Measurements from ENCODE around the gene SERTAD3.

Gene SERTAD3

GRCh38 chr19:40403262-40403984, 40.7 kb downstream of the SERTAD3 start:
- no peaks in the 10 kb centered on the region for H3K27me3 ChIP-seq (ENCODE audit: control insufficient read depth, low read length)
- no peaks in the 10 kb centered on the region for H3K36me3 ChIP-seq (ENCODE audit: control insufficient read depth, low read length)
- peak overlapping the region; percentile 66 for H3K4me2 ChIP-seq (ENCODE audit: low read length)
- TF ChIP-seq CTCF (IDR thresholded peaks at IDR 0.05; ENCODE audit: low read depth, low read length, poor library complexity, severe bottlenecking) (no peak), EZH2phosphoT487 (IDR thresholded peaks at IDR 0.05; ENCODE audit: borderline replicate concordance, low read length) (no peak)
- no peaks in the 10 kb centered on the region for H3K79me2 ChIP-seq (ENCODE audit: control insufficient read depth, low read length)
- no peaks in the 10 kb centered on the region for H4K20me1 ChIP-seq (ENCODE audit: control insufficient read depth, insufficient read depth, low read depth, low read length)
- H3F3A ChIP-seq (ENCODE audit: control insufficient read depth, insufficient read depth), result no peaks in the 10 kb centered on the region
- H3K4me1 ChIP-seq (ENCODE audit: control insufficient read depth, low read length), result peaks cover 20% of the 10 kb centered on the region
- peak overlapping the region; percentile 67 for H3K4me3 ChIP-seq (ENCODE audit: low read length)
- H3K9me3 ChIP-seq (ENCODE audit: control insufficient read depth, insufficient read depth, low read length), result no peaks in the 10 kb centered on the region
- no peak overlapping the region for H3K27ac ChIP-seq (ENCODE audit: low read depth, low read length)
- no peaks in the 10 kb centered on the region for H3K9me2 ChIP-seq (replicated peaks; ENCODE audit: control insufficient read depth, low read length)

DNA sequence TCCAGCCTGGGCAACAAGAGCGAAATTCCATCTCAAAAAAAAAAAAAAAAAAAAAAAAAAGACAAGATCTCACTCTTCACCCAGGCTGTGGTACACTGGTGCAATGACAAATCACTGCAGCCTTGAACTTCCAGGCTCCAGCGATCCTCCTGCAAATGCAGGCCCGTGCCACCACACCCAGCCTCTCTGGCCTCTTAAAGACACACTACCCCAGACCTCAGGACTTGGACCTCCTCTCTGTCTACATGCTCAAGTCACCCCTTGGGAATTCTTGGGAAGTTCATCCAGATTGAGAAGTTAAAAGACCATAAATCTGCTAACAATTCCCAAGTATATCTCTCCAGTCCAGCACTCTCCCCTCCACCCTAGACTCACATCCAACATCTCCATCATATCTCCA, 43.6 kb downstream of the SERTAD3 start:
- Histone ChIP-seq H3K27ac (ENCODE audit: low read depth, low read length) (no peak overlapping the region), H3K4me2 (ENCODE audit: low read length) (no peak overlapping the region), H3K4me1 (ENCODE audit: control insufficient read depth, low read length) (peaks cover 11% of the 10 kb centered on the region), H3K36me3 (ENCODE audit: control insufficient read depth, low read length) (no peaks in the 10 kb centered on the region), H3K79me2 (ENCODE audit: control insufficient read depth, low read length) (no peaks in the 10 kb centered on the region), H3K27me3 (ENCODE audit: control insufficient read depth, low read length) (no peaks in the 10 kb centered on the region), H3K9me3 (ENCODE audit: control insufficient read depth, insufficient read depth, low read length) (no peaks in the 10 kb centered on the region), H4K20me1 (ENCODE audit: control insufficient read depth, insufficient read depth, low read depth, low read length) (no peaks in the 10 kb centered on the region), H3K4me3 (ENCODE audit: low read length) (no peak overlapping the region), H3F3A (ENCODE audit: control insufficient read depth, insufficient read depth) (no peaks in the 10 kb centered on the region), H3K9me2 (replicated peaks; ENCODE audit: control insufficient read depth, low read length) (no peaks in the 10 kb centered on the region)
- TF ChIP-seq EZH2phosphoT487 (IDR thresholded peaks at IDR 0.05; ENCODE audit: borderline replicate concordance, low read length) (no peak), CTCF (IDR thresholded peaks at IDR 0.05; ENCODE audit: low read depth, low read length, poor library complexity, severe bottlenecking) (no peak)

DNA sequence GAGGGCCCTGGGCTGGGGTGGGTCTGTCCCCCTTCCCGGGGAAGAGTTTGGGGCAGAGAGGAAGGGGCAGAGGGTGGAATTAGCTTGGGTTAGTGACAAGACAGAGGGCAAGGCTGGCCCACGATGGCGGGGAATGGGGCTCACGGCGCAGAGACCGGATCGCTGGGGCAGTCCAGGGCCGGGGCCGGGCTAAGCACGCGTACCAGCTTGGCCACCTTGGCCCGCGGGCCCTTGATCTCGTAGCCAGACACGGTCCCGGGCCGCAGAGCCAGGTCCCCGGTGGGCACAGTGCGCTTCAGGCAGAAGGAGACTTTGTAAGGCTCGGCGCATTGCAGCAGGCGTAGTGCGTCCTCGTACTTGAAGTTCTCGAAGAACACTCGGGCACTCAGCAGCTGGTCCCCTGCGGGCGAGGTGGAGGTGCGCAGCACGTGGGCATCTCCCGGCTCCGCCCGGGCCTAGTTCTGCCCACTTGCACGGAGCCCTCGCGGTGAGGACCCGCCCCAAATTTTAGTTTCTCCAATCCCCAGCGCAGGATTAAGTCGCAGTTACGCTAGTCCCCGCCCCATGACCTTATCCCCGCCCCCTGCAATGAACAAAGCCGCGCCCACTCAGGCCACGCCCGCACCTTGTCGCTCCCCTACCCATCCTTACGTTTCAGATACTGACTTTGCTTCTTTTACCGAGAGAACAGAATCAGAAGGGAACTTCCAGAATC, 45.6 kb downstream of the SERTAD3 start:
- Histone ChIP-seq H3K9me3 (ENCODE audit: control insufficient read depth, insufficient read depth, low read length) (no peaks in the 10 kb centered on the region), H3K4me2 (ENCODE audit: low read length) (no peak overlapping the region), H3K9me2 (replicated peaks; ENCODE audit: control insufficient read depth, low read length) (no peaks in the 10 kb centered on the region), H3K4me1 (ENCODE audit: control insufficient read depth, low read length) (peaks cover 6% of the 10 kb centered on the region), H4K20me1 (ENCODE audit: control insufficient read depth, insufficient read depth, low read depth, low read length) (no peaks in the 10 kb centered on the region), H3K4me3 (ENCODE audit: low read length) (no peak overlapping the region), H3K36me3 (ENCODE audit: control insufficient read depth, low read length) (no peaks in the 10 kb centered on the region), H3K79me2 (ENCODE audit: control insufficient read depth, low read length) (no peaks in the 10 kb centered on the region), H3K27ac (ENCODE audit: low read depth, low read length) (no peak overlapping the region), H3F3A (ENCODE audit: control insufficient read depth, insufficient read depth) (no peaks in the 10 kb centered on the region), H3K27me3 (ENCODE audit: control insufficient read depth, low read length) (no peaks in the 10 kb centered on the region)
- TF ChIP-seq EZH2phosphoT487 (IDR thresholded peaks at IDR 0.05; ENCODE audit: borderline replicate concordance, low read length) (no peak), CTCF (IDR thresholded peaks at IDR 0.05; ENCODE audit: low read depth, low read length, poor library complexity, severe bottlenecking) (no peak)

Data from DOHH2 (cell line).